NCI-H2196 (cell line): ENCODE data around the gene DSCAML1.

Source experiments
- DNase-seq: peaks from one replicate; lab custom pipeline; 2025; ENCODE audit not compliant: unreplicated experiment; lab: John Stamatoyannopoulos, UW

DSCAML1 gene

DNA sequence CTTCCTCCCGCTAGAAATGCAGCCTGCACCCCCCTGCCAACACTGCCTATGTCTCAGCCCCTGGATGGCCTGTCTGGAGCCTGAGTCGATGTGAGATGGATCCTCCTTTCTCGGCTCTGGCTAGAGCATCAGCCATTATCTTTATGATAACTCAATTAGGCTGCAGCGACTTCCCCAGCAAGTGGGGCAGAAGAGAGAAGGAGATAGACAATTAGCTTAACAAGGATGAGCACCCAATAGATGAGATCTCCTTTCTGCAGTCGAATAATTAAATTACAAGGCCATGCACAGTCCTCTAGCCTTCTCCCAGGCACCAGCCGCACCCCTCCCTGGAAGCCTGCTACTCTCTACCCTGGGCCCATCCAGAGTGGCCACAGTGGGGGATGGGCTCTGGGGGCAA, 290.0 kb downstream of the DSCAML1 start:
- DNase-seq: no peak

DNA sequence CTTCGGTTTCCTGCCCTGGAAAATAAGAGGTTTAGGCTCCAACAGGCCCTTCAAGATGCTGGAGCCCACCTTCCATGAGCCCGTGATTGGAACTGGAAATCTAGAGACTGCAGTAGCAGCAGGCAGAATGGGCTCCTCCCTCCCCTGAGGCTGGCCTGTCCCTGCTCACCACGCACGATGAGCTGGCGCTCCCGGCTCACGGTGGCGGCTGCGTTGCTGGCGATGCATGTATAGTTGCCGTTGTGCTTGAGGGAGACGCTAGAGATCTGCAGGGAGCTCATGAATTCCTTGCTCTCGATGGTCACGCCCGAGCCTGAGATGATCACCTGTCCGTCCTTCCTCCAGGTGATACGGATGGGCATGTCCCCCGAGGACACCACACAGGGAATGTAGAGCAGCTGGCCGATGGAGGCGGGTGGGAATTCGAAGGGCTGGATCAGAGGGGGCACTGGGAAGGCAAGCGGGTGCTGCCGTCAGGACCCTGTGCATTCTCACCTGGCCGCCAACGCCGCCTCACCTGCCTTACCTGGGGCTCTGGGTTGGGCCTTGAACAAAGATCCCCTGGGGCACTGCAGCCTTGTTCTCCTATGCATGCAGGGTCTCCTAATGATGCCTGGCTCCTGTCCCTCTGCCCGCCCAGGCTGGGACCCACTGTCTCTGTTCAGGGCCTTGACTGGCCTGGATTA, 291.6 kb downstream of the DSCAML1 start:
- no peak for DNase-seq

DNA sequence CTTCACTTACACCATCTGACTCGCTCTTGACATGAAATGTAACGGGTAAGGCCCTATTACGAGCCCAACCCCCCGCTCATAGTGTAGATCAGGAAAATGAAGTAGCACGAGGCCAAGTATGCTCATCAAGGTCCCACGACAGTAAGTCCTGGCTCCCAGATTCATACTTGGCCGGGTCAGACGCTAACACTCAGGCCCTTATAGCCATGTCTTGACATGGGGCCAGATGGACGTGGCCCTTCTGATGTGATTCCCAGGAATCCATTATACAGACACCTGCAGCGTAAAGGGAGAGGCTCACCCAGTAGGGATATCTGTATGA, 294.3 kb downstream of the DSCAML1 start:
- DNase-seq: no peak

DNA sequence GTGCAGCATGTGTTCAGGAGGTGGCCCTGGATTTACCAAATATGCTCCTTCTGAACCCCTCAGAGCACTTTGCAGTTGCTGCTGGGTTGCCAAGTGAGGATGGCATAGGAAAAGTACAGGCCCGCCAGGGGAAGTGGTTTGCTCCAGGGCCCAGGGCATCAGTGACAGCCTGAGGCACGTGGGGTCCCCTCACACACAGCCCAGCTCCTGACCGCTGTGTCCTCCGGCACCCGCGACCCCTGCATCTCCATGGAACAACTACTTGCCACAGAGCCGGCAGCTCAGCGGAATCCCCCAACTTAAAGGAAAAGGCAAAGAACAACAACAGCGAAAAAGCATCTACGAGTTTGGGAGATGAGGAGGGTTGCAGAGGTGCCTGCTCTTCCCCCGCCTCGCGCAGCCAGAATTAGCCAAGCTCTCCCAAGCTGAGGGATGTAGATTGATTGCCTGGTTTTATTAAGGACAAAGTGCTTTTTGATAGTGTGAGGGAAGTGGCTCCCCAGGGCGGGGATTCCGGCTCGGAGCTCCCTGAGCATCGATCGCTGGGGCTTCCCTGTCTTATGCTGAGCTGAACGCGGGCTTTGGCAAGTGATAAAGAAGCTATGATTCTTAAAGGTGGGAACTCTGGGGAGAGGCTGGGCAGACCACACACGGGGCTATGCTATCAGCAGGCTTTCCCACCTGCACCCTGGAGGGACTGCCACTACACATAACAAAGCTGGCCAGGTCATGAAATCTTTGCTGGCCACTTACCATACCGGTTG, 294.8 kb downstream of the DSCAML1 start:
- no peak for DNase-seq

- peak; percentile 76 for DNase-seq
Measured at GRCh38 chr11:117501237-117501898, 295.6 kb downstream of the DSCAML1 start.

DNA sequence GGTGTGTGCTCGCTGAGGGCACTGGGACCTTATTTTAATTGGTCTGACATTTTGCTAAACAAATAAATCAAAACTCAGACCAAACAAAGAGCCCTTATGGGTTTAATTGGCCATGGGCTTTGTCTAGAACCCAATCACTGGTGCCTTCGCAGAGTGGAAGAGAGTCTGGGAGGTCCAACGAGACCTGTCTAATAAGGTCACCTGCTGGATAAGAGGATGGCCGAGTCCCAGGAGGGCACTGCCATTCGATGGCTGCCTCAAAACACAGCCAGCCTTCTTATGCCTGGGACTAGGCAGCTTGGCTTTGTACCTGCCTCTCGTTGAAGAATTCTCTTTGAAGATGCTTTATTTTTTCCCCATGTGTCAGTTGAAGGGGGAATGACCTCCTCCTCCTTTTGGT, 298.2 kb downstream of the DSCAML1 start:
- no peak for DNase-seq

GRCh38 chr11:117497206-117497951, 299.6 kb downstream of the DSCAML1 start:
- peak; percentile 35 for DNase-seq

- DNase-seq: peak; percentile 27
Measured at GRCh38 chr11:117495357-117495756, 301.7 kb downstream of the DSCAML1 start.

DNA sequence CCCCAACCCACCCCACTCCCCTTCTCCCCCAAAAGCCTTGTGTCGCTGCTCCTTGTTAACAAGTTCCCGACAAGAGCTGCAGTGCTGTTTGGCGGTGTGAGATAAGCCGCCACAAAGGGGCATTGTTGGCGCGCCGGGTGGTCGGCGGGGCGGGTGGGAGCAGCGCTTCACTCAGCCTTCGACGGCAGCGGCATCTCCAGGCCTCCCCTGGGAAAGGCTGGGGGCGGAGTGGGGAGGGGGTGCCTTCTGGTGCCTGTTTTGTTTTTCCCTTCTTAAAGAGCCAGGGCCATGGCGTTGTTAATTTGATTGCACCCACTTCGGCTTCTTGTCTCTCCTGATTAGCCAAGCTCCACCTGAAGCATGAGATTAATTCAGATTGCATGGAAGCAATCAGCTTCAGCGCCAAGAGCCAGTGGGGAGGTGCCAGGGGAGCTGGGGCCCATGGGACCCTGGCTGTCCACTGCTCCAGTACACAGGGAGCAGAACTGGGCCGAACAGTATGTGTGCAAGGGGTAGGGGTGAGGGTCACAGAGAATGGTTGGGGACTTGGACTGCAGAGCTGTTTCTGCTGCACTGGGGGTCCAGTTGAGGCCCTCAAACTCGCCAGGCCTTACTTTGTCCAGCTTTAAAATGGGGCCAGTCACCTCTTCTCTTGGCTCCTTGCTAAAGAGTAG, 304.3 kb downstream of the DSCAML1 start:
- DNase-seq: no peak

- no peak for DNase-seq
Measured at GRCh38 chr11:117490911-117491310, 306.1 kb downstream of the DSCAML1 start.

DNA sequence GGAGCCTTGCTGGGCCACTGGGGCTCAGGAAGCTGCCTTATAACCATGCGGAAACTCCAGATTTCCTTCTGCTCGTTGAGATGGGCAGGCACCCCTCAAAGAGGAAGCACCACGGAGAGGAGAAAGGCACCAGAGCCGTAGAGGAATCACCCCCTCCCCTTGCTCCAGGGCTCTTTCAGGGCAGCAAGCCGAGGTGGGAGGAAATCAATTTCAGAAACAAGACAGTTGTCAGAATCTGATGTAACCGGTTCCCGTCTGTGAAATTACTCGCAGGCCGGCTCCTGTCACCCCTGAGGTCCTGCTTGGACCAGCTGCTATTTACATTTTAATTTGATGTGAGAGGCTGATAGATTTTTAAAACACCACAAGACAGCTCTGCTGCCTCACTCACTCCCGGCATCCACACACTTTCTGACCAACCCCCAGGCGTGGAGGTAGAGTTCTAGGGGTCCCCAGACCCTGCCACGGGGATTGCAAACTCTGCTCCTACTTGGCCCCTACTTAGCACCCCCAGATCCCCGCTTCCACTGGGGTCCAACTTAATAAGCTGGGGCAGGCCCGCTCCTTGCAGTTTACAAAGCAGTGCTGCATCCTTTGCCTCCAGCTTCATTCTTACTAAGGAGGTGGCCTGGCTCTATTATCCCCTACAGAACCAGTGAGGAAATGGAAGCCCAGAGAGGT, 306.9 kb downstream of the DSCAML1 start:
- DNase-seq: no peak

- no peak for DNase-seq
Measured at GRCh38 chr11:117488996-117489952, 307.7 kb downstream of the DSCAML1 start.

- no peak for DNase-seq
Measured at GRCh38 chr11:117486059-117486458, 311.0 kb downstream of the DSCAML1 start.

DNA sequence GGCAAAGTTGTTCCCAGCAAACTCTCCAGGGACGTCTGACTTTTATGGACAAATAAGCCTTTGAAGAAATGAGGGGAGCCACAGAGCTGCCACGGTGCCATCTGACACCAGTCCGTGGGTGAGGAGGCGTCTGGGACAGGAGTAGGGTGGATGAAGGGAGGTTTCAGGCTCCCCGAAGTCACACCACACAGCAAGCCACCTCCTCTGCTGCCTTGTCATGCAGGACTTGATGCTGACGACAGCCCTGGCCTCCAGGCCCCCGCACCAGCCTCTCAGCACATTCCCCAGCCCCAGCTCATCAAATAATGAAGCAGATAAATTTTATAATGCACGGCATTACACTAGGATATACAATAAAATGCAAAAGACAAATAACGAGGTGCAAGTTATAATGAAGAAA, 312.9 kb downstream of the DSCAML1 start:
- no peak for DNase-seq

GRCh38 chr11:117483372-117483771, 313.6 kb downstream of the DSCAML1 start:
- DNase-seq: no peak

DNA sequence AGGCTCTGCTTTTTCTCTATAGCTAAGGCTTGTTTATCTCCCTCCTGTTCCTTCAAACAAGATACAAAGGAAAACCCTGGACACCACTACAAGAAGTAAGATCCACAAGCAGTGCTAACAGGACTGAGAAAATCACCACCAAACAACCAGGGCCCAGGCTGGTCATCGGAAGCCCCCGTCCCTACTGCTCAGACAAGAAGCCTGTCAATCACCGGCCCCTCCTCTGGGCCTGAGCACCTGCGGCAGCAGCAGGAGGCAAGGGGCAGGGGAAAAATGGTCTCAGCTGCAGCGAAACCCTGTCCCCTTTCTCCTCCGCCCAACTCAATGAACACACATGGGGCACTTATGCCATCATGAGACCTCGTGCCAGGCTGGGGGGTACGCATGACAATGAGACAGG, 314.1 kb downstream of the DSCAML1 start:
- no peak for DNase-seq

DNA sequence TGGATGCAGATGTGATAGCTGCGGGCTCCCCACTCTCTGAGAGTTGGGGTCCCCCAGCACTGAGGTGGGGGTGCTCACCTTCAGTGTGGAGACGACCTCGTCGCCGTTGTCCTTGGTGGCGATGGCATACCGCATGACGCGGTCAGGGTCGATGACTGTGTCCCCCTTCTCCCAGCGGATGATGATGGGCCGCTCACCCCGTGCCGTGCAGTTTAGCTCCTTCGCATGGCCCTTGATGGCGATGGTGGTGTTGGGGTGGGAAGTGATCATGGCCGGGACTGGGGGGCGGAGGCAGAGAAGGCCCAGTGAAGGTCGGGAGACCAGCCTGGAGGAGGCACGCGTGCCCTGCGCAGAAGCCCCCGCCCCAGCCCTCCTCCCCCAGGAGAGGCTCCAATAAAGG, 315.1 kb downstream of the DSCAML1 start:
- no peak for DNase-seq

DNA sequence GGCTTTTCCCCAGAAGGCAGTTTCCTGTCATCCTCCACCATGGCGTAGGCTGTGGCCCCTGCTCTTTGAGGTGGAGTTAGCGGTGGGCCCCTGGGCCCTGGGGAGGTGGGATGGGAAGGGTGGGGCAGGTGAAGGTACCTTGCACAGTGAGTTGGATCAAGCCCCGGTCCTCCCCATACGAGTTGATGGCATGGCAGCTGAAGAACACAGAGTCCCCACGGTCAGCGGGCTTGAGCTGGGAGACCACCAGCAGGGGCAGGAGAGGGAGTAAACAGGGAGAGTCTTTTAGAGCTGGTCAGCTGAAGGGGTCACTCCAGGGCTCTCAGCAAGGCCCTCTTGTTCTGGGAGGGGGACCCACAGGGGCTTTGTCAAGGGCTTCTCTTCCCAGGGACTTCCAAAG, 316.0 kb downstream of the DSCAML1 start:
- no peak for DNase-seq

GRCh38 chr11:117480221-117480620, 316.8 kb downstream of the DSCAML1 start:
- no peak for DNase-seq
